NCI-H1694 (cell line): Measurements from ENCODE around the gene INPP5J.
A peak's percentile ranks its signal among the peaks of the same experiment; 100 is the strongest.
"Not testable (repeated sequence)": the region's sequence is repeated elsewhere in the genome, so short reads cannot be mapped to it uniquely, and the experiment has no call there.

Experiments
- DNase-seq: peaks from one replicate; lab custom pipeline; 2025; lab: John Stamatoyannopoulos, UW

INPP5J gene

GRCh38 chr22:31100762-31101525 is 21.8 kb upstream of the INPP5J start:
- no peak for DNase-seq

GRCh38 chr22:31102441-31103081 is 20.2 kb upstream of the INPP5J start:
- no peak for DNase-seq

GRCh38 chr22:31103111-31103510 is 19.7 kb upstream of the INPP5J start:
- no peak for DNase-seq

GRCh38 chr22:31103899-31104694 is 18.7 kb upstream of the INPP5J start:
- DNase-seq: no peak

- no peak for DNase-seq
Measured at GRCh38 chr22:31104869-31105268, 17.9 kb upstream of the INPP5J start.

- DNase-seq: no peak
Measured at GRCh38 chr22:31105282-31105929, 17.4 kb upstream of the INPP5J start.

- DNase-seq: no peak
Measured at GRCh38 chr22:31106001-31106571, 16.7 kb upstream of the INPP5J start.

- DNase-seq: no peak
Measured at GRCh38 chr22:31106731-31107177, 16.0 kb upstream of the INPP5J start.

GRCh38 chr22:31107178-31107893 is 15.4 kb upstream of the INPP5J start, which contains the start of gene SELENOM:
Gene SELENOM, minus strand, starts transcription at chr22:31107568. Its CDS starts 63 bp downstream, at chr22:31107505.
- DNase-seq: peak; percentile 36

GRCh38 chr22:31107894-31108218 is 14.9 kb upstream of the INPP5J start:
- DNase-seq: no peak

- not testable (repeated sequence) for DNase-seq
Measured at GRCh38 chr22:31112547-31113091, 10.1 kb upstream of the INPP5J start.

- no peak for DNase-seq
Measured at GRCh38 chr22:31118046-31118820, 4.5 kb upstream of the INPP5J start.

GRCh38 chr22:31119026-31119717 is 3.6 kb upstream of the INPP5J start:
- DNase-seq: no peak

- DNase-seq: no peak
Measured at GRCh38 chr22:31120230-31120629, 2.5 kb upstream of the INPP5J start.

GRCh38 chr22:31120642-31121041 is 2.1 kb upstream of the INPP5J start:
- DNase-seq: no peak

- no peak for DNase-seq
Measured at GRCh38 chr22:31121403-31121802, 1.4 kb upstream of the INPP5J start.

- DNase-seq: no peak
Measured at GRCh38 chr22:31122196-31122531, 602 bp upstream of the INPP5J start.

GRCh38 chr22:31123292-31123602 is 481 bp downstream of the INPP5J start:
- no peak for DNase-seq

- no peak for DNase-seq
Measured at GRCh38 chr22:31124290-31124689, 1.5 kb downstream of the INPP5J start.
